Measurements from ENCODE around the gene STX18. TPM values are rescaled to one million over a fixed set of nuclear protein-coding genes. Genes with fewer than 3 reads are reported as not detected.
"Not testable (repeated sequence)": the region's sequence is repeated elsewhere in the genome, so short reads cannot be mapped to it uniquely, and the experiment has no call there.

Gene STX18
- polyA plus RNA-seq, 4 donors: 54.3 to 74.0 (median 69.0) TPM

- DNase-seq (ENCODE audit: low read depth in 4 of 4, low spot score in 2 of 4): no peak
Measured at GRCh38 chr4:4558881-4559280, 17.0 kb upstream of the STX18 start.

- no peak for DNase-seq (ENCODE audit: low read depth in 4 of 4, low spot score in 2 of 4)
Measured at GRCh38 chr4:4555916-4556315, 14.1 kb upstream of the STX18 start.

GRCh38 chr4:4554234-4554633 is 12.4 kb upstream of the STX18 start:
- DNase-seq (ENCODE audit: low read depth in 4 of 4, low spot score in 2 of 4): no peak

GRCh38 chr4:4552042-4552441 is 10.2 kb upstream of the STX18 start:
- not testable (repeated sequence) for DNase-seq (ENCODE audit: low read depth in 4 of 4, low spot score in 2 of 4)

GRCh38 chr4:4550161-4550560 is 8.3 kb upstream of the STX18 start:
- not testable (repeated sequence) for DNase-seq (ENCODE audit: low read depth in 4 of 4, low spot score in 2 of 4)

- no peak for DNase-seq (ENCODE audit: low read depth in 4 of 4, low spot score in 2 of 4)
Measured at GRCh38 chr4:4549534-4549933, 7.7 kb upstream of the STX18 start.

GRCh38 chr4:4542774-4543485 is 1.1 kb upstream of the STX18 start:
- no peak for DNase-seq (ENCODE audit: low read depth in 4 of 4, low spot score in 2 of 4)

GRCh38 chr4:4541040-4541631 is 712 bp downstream of the STX18 start:
- no peak for DNase-seq (ENCODE audit: low read depth in 4 of 4, low spot score in 2 of 4)

GRCh38 chr4:4539481-4539880 is 2.4 kb downstream of the STX18 start:
- DNase-seq (ENCODE audit: low read depth in 4 of 4, low spot score in 2 of 4): no peak

GRCh38 chr4:4535590-4535989 is 6.3 kb downstream of the STX18 start:
- DNase-seq (ENCODE audit: low read depth in 4 of 4, low spot score in 2 of 4): no peak

- no peak for DNase-seq (ENCODE audit: low read depth in 4 of 4, low spot score in 2 of 4)
Measured at GRCh38 chr4:4534515-4535145, 7.2 kb downstream of the STX18 start.

GRCh38 chr4:4533461-4534169 is 8.2 kb downstream of the STX18 start:
- DNase-seq (ENCODE audit: low read depth in 4 of 4, low spot score in 2 of 4): no peak

GRCh38 chr4:4532371-4533154 is 9.3 kb downstream of the STX18 start:
- no peak for DNase-seq (ENCODE audit: low read depth in 4 of 4, low spot score in 2 of 4)

- DNase-seq (ENCODE audit: low read depth in 4 of 4, low spot score in 2 of 4): no peak
Measured at GRCh38 chr4:4529392-4529791, 12.5 kb downstream of the STX18 start.

GRCh38 chr4:4526401-4526800 is 15.4 kb downstream of the STX18 start:
- DNase-seq (ENCODE audit: low read depth in 4 of 4, low spot score in 2 of 4): no peak

- DNase-seq (ENCODE audit: low read depth in 4 of 4, low spot score in 2 of 4): no peak
Measured at GRCh38 chr4:4524364-4524763, 17.5 kb downstream of the STX18 start.

GRCh38 chr4:4521731-4522130 is 20.1 kb downstream of the STX18 start:
- DNase-seq (ENCODE audit: low read depth in 4 of 4, low spot score in 2 of 4): no peak

GRCh38 chr4:4521136-4521535 is 20.7 kb downstream of the STX18 start:
- DNase-seq (ENCODE audit: low read depth in 4 of 4, low spot score in 2 of 4): no peak

- DNase-seq (ENCODE audit: low read depth in 4 of 4, low spot score in 2 of 4): no peak
Measured at GRCh38 chr4:4519297-4519894, 22.5 kb downstream of the STX18 start.

- DNase-seq (ENCODE audit: low read depth in 4 of 4, low spot score in 2 of 4): no peak
Measured at GRCh38 chr4:4518747-4519146, 23.1 kb downstream of the STX18 start.

Measured in left renal cortex interstitium (tissue), 4 donors.